ENCODE results near the gene UCHL3. TPM values are rescaled to one million over a fixed set of nuclear protein-coding genes. Genes with fewer than 3 reads are reported as not detected.

The UCHL3 gene
- polyA plus RNA-seq, 1 donor from 2014 or later: 47.1 TPM

DNA sequence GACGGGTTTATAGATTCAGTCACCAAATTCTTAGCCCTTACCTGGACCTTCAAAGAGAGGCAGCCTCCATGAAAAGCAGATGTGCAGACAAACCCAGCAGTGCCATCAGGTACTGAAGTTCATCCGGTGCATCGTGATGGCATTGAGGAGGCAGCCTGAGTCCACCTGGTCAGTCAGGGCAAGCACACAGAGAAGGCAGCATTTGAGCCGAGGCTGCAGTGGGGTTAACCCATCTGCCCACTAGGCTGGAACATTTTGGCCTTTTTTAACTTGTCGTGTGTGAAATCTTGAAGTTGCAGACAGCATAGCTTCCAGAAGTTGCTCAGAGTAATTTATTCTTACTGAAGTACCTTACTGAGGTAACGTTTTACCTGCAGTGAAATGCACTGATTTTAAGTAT, 91.4 kb downstream of the UCHL3 start:
- no peak for TF ChIP-seq EZH2 (IDR thresholded peaks at IDR 0.05; ENCODE audit: borderline replicate concordance, insufficient read depth, low read length, poor library complexity, severe bottlenecking)
- no peak for TF ChIP-seq EP300 (conservative IDR thresholded peaks at IDR 0.05; ENCODE audit: poor library complexity, severe bottlenecking)
- TF ChIP-seq MXI1 (conservative IDR thresholded peaks at IDR 0.05; ENCODE audit: poor library complexity, severe bottlenecking): no peak
- TF ChIP-seq SMC3 (conservative IDR thresholded peaks at IDR 0.05; ENCODE audit: poor library complexity): no peak
- TF ChIP-seq POLR2AphosphoS5 (IDR thresholded peaks at IDR 0.05): no peak
- no peak for TF ChIP-seq TAF1 (IDR thresholded peaks at IDR 0.05; ENCODE audit: low read depth)
- TF ChIP-seq REST (IDR thresholded peaks at IDR 0.05; ENCODE audit: borderline replicate concordance): no peak
- no peak for TF ChIP-seq RAD21 (conservative IDR thresholded peaks at IDR 0.05)
- no peak for TF ChIP-seq CTCF (IDR thresholded peaks at IDR 0.05; ENCODE audit: poor library complexity, severe bottlenecking)
- Histone ChIP-seq H3K4me2 (ENCODE audit: low read length) (no peak overlapping the region), H3K9me2 (ENCODE audit: insufficient read depth, low read length) (no peaks in the 10 kb centered on the region), H3K9ac (ENCODE audit: low read length) (no peak overlapping the region), H3K9me3 (ENCODE audit: low read length) (no peaks in the 10 kb centered on the region), H3K27me3 (ENCODE audit: insufficient read depth, low read depth, low read length) (peaks cover 29% of the 10 kb centered on the region), H3K79me2 (replicated peaks; ENCODE audit: insufficient read depth, low read length) (no peaks in the 10 kb centered on the region), H4K20me1 (ENCODE audit: insufficient read depth) (no peaks in the 10 kb centered on the region), H3K4me3 (ENCODE audit: low read length) (no peak overlapping the region), H3F3A (ENCODE audit: insufficient read depth, low read length, poor library complexity, severe bottlenecking) (no peaks in the 10 kb centered on the region), H3K27ac (ENCODE audit: low read length) (no peak overlapping the region), H2AFZ (ENCODE audit: low read depth, low read length) (no peak overlapping the region), H3K36me3 (ENCODE audit: insufficient read depth, low read length) (no peaks in the 10 kb centered on the region)

- H2AFZ ChIP-seq (ENCODE audit: low read depth, low read length): no peak overlapping the region
- H3K4me2 ChIP-seq (ENCODE audit: low read length): no peak overlapping the region
- peaks cover 9% of the 10 kb centered on the region for H3K27me3 ChIP-seq (ENCODE audit: insufficient read depth, low read depth, low read length)
- no peak overlapping the region for H3K4me3 ChIP-seq (ENCODE audit: low read length)
- no peaks in the 10 kb centered on the region for H3K79me2 ChIP-seq (replicated peaks; ENCODE audit: insufficient read depth, low read length)
- H3K27ac ChIP-seq (ENCODE audit: low read length): no peak overlapping the region
- no peaks in the 10 kb centered on the region for H3F3A ChIP-seq (ENCODE audit: insufficient read depth, low read length, poor library complexity, severe bottlenecking)
- no peak overlapping the region for H3K9ac ChIP-seq (ENCODE audit: low read length)
- H3K9me2 ChIP-seq (ENCODE audit: insufficient read depth, low read length): no peaks in the 10 kb centered on the region
- H4K20me1 ChIP-seq (ENCODE audit: insufficient read depth): no peaks in the 10 kb centered on the region
- no peaks in the 10 kb centered on the region for H3K9me3 ChIP-seq (ENCODE audit: low read length)
- TF ChIP-seq POLR2AphosphoS5 (IDR thresholded peaks at IDR 0.05) (no peak), MXI1 (conservative IDR thresholded peaks at IDR 0.05; ENCODE audit: poor library complexity, severe bottlenecking) (no peak), RAD21 (conservative IDR thresholded peaks at IDR 0.05) (no peak), CTCF (IDR thresholded peaks at IDR 0.05; ENCODE audit: poor library complexity, severe bottlenecking) (no peak), TAF1 (IDR thresholded peaks at IDR 0.05; ENCODE audit: low read depth) (no peak), EP300 (conservative IDR thresholded peaks at IDR 0.05; ENCODE audit: poor library complexity, severe bottlenecking) (no peak)
- H3K36me3 ChIP-seq (ENCODE audit: insufficient read depth, low read length): no peaks in the 10 kb centered on the region
These were observed 93.6 kb downstream of the UCHL3 start for GRCh38 chr13:75643182-75643581.
